Tibial nerve (tissue), 4 donors: ENCODE results near the gene SERPINA1. TPM values are rescaled to one million over a fixed set of nuclear protein-coding genes. Genes with fewer than 3 reads are reported as not detected.

Experiments used
- DNase-seq, 2 donors: peaks; one replicate each; pipeline ENCODE4 v3.0.0-alpha.2; 2019; ENCODE audit warnings: low spot score in 2 of 2
- H3K27ac ChIP-seq, 4 donors: fragments of 200-600 bp; sonication (generic) in 3 of 4; one replicate each; pipeline ENCODE4 v1.5.1; 2017 to 2019; ENCODE audit warnings: mild to moderate bottlenecking in 1 of 4
- H3K27me3 ChIP-seq, 2 donors: fragments of 200-600 bp; sonication (generic) in 1 of 2; one replicate each; pipeline versions ENCODE4 v1.5.1 to v1.6.0; 2017 to 2019
- H3K36me3 ChIP-seq, 3 donors: fragments of 200-600 bp; sonication (generic); one replicate each; pipeline ENCODE4 v1.5.1; 2018 to 2019
- H3K4me1 ChIP-seq, 4 donors: fragments of 200-600 bp; sonication (generic) in 3 of 4; one replicate each; pipeline ENCODE4 v1.5.1; 2017 to 2019
- H3K4me3 ChIP-seq, 4 donors: fragments of 200-600 bp; sonication (generic) in 3 of 4; one replicate each; pipeline ENCODE4 v1.5.1; 2017 to 2019; ENCODE audit warnings: mild to moderate bottlenecking in 1 of 4, moderate library complexity in 1 of 4
- H3K9me3 ChIP-seq, 4 donors: fragments of 200-600 bp; sonication (generic) in 3 of 4; one replicate each; pipeline ENCODE4 v1.5.1; 2017 to 2019
- CTCF ChIP-seq, 5 experiments: fragments of 200-600 bp in 3 of 5; fragments of 450-650 bp in 2 of 5; sonication (generic) in 3 of 5; IDR thresholded peaks; one replicate each; pipeline ENCODE4 v1.5.1; 2016 to 2019; ENCODE audit warnings: antibody characterized with exemption in 5 of 5, mild to moderate bottlenecking in 3 of 5, moderate library complexity in 2 of 5
- EP300 ChIP-seq, 2 donors: sonication (generic); formaldehyde crosslinking; IDR thresholded peaks; one replicate each; pipeline ENCODE4 v1.6.1; 2017; ENCODE audit warnings: antibody characterized with exemption in 2 of 2, mild to moderate bottlenecking in 1 of 2
- POLR2A ChIP-seq, 2 donors: fragments of 450-650 bp; IDR thresholded peaks; one replicate each; pipeline ENCODE4 v1.6.1; 2017; ENCODE audit warnings: antibody characterized with exemption in 2 of 2, mild to moderate bottlenecking in 2 of 2, moderate library complexity in 2 of 2
- WGBS, 2 donors: methylation state at CpG; one replicate each; pipeline ENCODE4 v1.1.5; 2018; 5-methylcytosine and 5-hydroxymethylcytosine counted together
- total RNA-seq, 4 donors: library from RNA; depleted of rRNA; stranded (reverse); fragments of >200 nt; gene quantifications; one replicate each; pipeline ENCODE4 v1.1.0, GENCODE V29; 2016

The SERPINA1 gene
- total RNA-seq, 4 donors from 2014 or later = 5.7 to 13.9 (median 9.0) TPM

GRCh38 chr14:94363151-94363624, 25.2 kb downstream of the SERPINA1 start:
- no peak for DNase-seq
- no peak overlapping the region for H3K4me3 ChIP-seq
- H3K9me3 ChIP-seq = no peaks in the 10 kb centered on the region
- H3K27ac ChIP-seq = no peak overlapping the region
- H3K27me3 ChIP-seq = no peaks in the 10 kb centered on the region
- H3K36me3 ChIP-seq = no peaks in the 10 kb centered on the region
- H3K4me1 ChIP-seq = no peaks in the 10 kb centered on the region
- WGBS, 2 donors = 83 to 86% methylated on average over 4 to 8 of the region's 12 CpGs
- TF ChIP-seq CTCF (IDR thresholded peaks at IDR 0.05) (no peak), EP300 (IDR thresholded peaks at IDR 0.05) (no peak), POLR2A (IDR thresholded peaks at IDR 0.05) (no peak)

- Histone ChIP-seq H3K27me3 (no peaks in the 10 kb centered on the region), H3K4me1 (no peaks in the 10 kb centered on the region), H3K4me3 (no peak overlapping the region), H3K27ac (no peak overlapping the region), H3K36me3 (no peaks in the 10 kb centered on the region), H3K9me3 (no peaks in the 10 kb centered on the region)
- no peak for DNase-seq
- TF ChIP-seq CTCF (IDR thresholded peaks at IDR 0.05) = no peak
- TF ChIP-seq POLR2A (IDR thresholded peaks at IDR 0.05) = no peak
- TF ChIP-seq EP300 (IDR thresholded peaks at IDR 0.05) = no peak
- 73 to 78% methylated on average over 7 to 8 of the region's 8 CpGs for WGBS, 2 donors
These were observed 25.7 kb downstream of the SERPINA1 start for GRCh38 chr14:94362614-94363133.

GRCh38 chr14:94361682-94362081, 26.7 kb downstream of the SERPINA1 start:
- Histone ChIP-seq H3K4me3 (no peak overlapping the region), H3K36me3 (no peaks in the 10 kb centered on the region), H3K9me3 (no peaks in the 10 kb centered on the region), H3K27me3 (no peaks in the 10 kb centered on the region), H3K27ac (no peak overlapping the region), H3K4me1 (no peaks in the 10 kb centered on the region)
- WGBS, 2 donors = 90 to 100% methylated on average over 3 to 4 of the region's 7 CpGs
- TF ChIP-seq POLR2A (IDR thresholded peaks at IDR 0.05) (no peak), CTCF (IDR thresholded peaks at IDR 0.05) (no peak), EP300 (IDR thresholded peaks at IDR 0.05) (no peak)
- DNase-seq = no peak

- TF ChIP-seq EP300 (IDR thresholded peaks at IDR 0.05) (no peak), CTCF (IDR thresholded peaks at IDR 0.05) (no peak), POLR2A (IDR thresholded peaks at IDR 0.05) (no peak)
- no peak for DNase-seq
- no peaks in the 10 kb centered on the region for H3K4me1 ChIP-seq
- no peak overlapping the region for H3K27ac ChIP-seq
- H3K4me3 ChIP-seq = no peak overlapping the region
- no peaks in the 10 kb centered on the region for H3K27me3 ChIP-seq
- 65 to 72% methylated on average over 7 of the region's 7 CpGs for WGBS, 2 donors
- no peaks in the 10 kb centered on the region for H3K36me3 ChIP-seq
- H3K9me3 ChIP-seq = no peaks in the 10 kb centered on the region
These were observed 27.3 kb downstream of the SERPINA1 start for GRCh38 chr14:94360945-94361565.

GRCh38 chr14:94357166-94357565, 31.2 kb downstream of the SERPINA1 start:
- 33 to 42% methylated on average over 1 of the region's 1 CpG for WGBS, 2 donors
- DNase-seq = no peak

More at GRCh38 chr14:94357166-94357565, 31.2 kb downstream of the SERPINA1 start:
- Histone ChIP-seq H3K4me3 (no peak overlapping the region), H3K27me3 (no peaks in the 10 kb centered on the region), H3K27ac (no peak overlapping the region), H3K4me1 (peaks cover 0 to 8% (median 0%) of the 10 kb centered on the region in 4 donors), H3K36me3 (no peaks in the 10 kb centered on the region), H3K9me3 (no peaks in the 10 kb centered on the region)
- no peak for TF ChIP-seq CTCF (IDR thresholded peaks at IDR 0.05)
- no peak for TF ChIP-seq EP300 (IDR thresholded peaks at IDR 0.05)
- TF ChIP-seq POLR2A (IDR thresholded peaks at IDR 0.05) = no peak
